B cell (primary cell): ENCODE results near the gene SMARCC1. TPM values are rescaled to one million over a fixed set of nuclear protein-coding genes. Genes with fewer than 3 reads are reported as not detected.
"Not testable (repeated sequence)": the region's sequence is repeated elsewhere in the genome, so short reads cannot be mapped to it uniquely, and the experiment has no call there.

Source experiments
- ATAC-seq: fragments of 200-7000 bp; cut with Tn5 transposase; one replicate; pipeline ENCODE4 v1.10.0; 2021; ENCODE audit warnings: low read depth, mild to moderate bottlenecking, moderate number of reproducible peaks, moderate library complexity
- CTCF ChIA-PET: fragments of 350-600 bp; sonication (Branson Sonifier 250); formaldehyde crosslinking; loops from one replicate; lab custom pipeline; 2021; ENCODE audit warnings: antibody characterized with exemption, inconsistent platforms; lab: Charles Lee
- POLR2A ChIA-PET: fragments of 350-600 bp; sonication (Branson Sonifier 250); formaldehyde crosslinking; loops from one replicate; lab custom pipeline; 2021; ENCODE audit warnings: antibody characterized with exemption; lab: Charles Lee
- DNase-seq: peaks from one replicate; pipeline ENCODE4 v3.0.0; 2013
- H2AFZ ChIP-seq: 2 replicates; pipeline ENCODE4 v1.6.1; 2012; ENCODE audit warnings: mild to moderate bottlenecking, low read depth, low read length; ENCODE audit not compliant: insufficient read depth, poor library complexity, severe bottlenecking
- H3K27ac ChIP-seq, 2 donors: 1 replicate in 1 of 2; 2 replicates in 1 of 2; pipeline ENCODE4 v1.5.1; 2012 to 2013; ENCODE audit warnings: low read length in 2 of 2, mild to moderate bottlenecking in 2 of 2, moderate library complexity in 1 of 2
- H3K27me3 ChIP-seq, 4 experiments: fragments of 200-600 bp in 1 of 4; sonication (generic) in 1 of 4; replicated peaks in 1 of 4; 1 replicate in 2 of 4; 2 replicates in 2 of 4; pipeline versions ENCODE4 v1.6.1 to v1.7.0; 2013 to 2016; ENCODE audit warnings: low read length in 3 of 4, mild to moderate bottlenecking in 2 of 4, mixed read lengths in 1 of 4, moderate library complexity in 1 of 4; ENCODE audit not compliant: insufficient read depth in 4 of 4, control insufficient read depth in 3 of 4; ENCODE audit errors: control extremely low read depth in 1 of 4
- H3K36me3 ChIP-seq, 2 experiments: replicated peaks in 1 of 2; 1 replicate in 1 of 2; 2 replicates in 1 of 2; pipeline versions ENCODE4 v1.6.1 to v1.7.1; 2013; ENCODE audit warnings: low read length in 1 of 2; ENCODE audit not compliant: insufficient read depth in 2 of 2, control insufficient read depth in 1 of 2; ENCODE audit errors: control extremely low read depth in 1 of 2, extremely low read depth in 1 of 2
- H3K4me1 ChIP-seq, 2 donors: fragments of 200-600 bp in 1 of 2; sonication (generic) in 1 of 2; 1 replicate in 1 of 2; 2 replicates in 1 of 2; pipeline versions ENCODE4 v1.5.1 to v1.6.1; 2013 to 2017; ENCODE audit warnings: low read length in 2 of 2; ENCODE audit not compliant: control insufficient read depth in 2 of 2, insufficient read depth in 2 of 2
- H3K4me2 ChIP-seq: replicated peaks from 2 replicates; pipeline ENCODE3; 2012; ENCODE audit warnings: mild to moderate bottlenecking, low read depth, low read length; ENCODE audit not compliant: poor library complexity, severe bottlenecking
- H3K4me3 ChIP-seq, 5 experiments: fragments of 200-600 bp in 1 of 5; sonication (generic) in 1 of 5; 1 replicate in 3 of 5; 2 replicates in 2 of 5; pipeline versions ENCODE4 v1.5.1 to v1.7.0; 2011 to 2016; ENCODE audit warnings: low read length in 4 of 5, mild to moderate bottlenecking in 4 of 5, low read depth in 2 of 5, control low read depth in 1 of 5, moderate library complexity in 1 of 5; ENCODE audit not compliant: insufficient read depth in 1 of 5; ENCODE audit errors: control extremely low read depth in 1 of 5, extremely low read depth in 1 of 5
- H3K79me2 ChIP-seq: fragments of 200-600 bp; sonication (generic); one replicate; pipeline ENCODE4 v1.6.0; 2016; ENCODE audit warnings: low read length; ENCODE audit not compliant: control insufficient read depth, insufficient read depth
- H3K9ac ChIP-seq: fragments of 200-600 bp; sonication (generic); 2 replicates; pipeline ENCODE4 v1.6.1; 2017; ENCODE audit warnings: mild to moderate bottlenecking, low read length, moderate library complexity
- H3K9me3 ChIP-seq, 3 donors: one replicate each; pipeline versions ENCODE4 v1.6.1 to v1.7.1; 2013; ENCODE audit warnings: low read length in 2 of 3; ENCODE audit not compliant: control insufficient read depth in 2 of 3, insufficient read depth in 1 of 3; ENCODE audit errors: control extremely low read depth in 1 of 3
- H4K20me1 ChIP-seq: 2 replicates; pipeline ENCODE4 v1.6.0; 2012; ENCODE audit warnings: mild to moderate bottlenecking, low read length; ENCODE audit not compliant: insufficient read depth, control insufficient read depth, poor library complexity, severe bottlenecking
- H3K27ac Mint-ChIP-seq: one replicate; pipeline ENCODE4 v1.8.0; 2021; ENCODE audit warnings: mixed read lengths
- H3K27me3 Mint-ChIP-seq: one replicate; pipeline ENCODE4 v1.8.0; 2021; ENCODE audit warnings: mixed read lengths
- H3K4me1 Mint-ChIP-seq: one replicate; pipeline ENCODE4 v1.8.0; 2021; ENCODE audit warnings: mixed read lengths
- H3K4me3 Mint-ChIP-seq: one replicate; pipeline ENCODE4 v1.8.0; 2021; ENCODE audit warnings: mixed read lengths
- H3K9me3 Mint-ChIP-seq: one replicate; pipeline ENCODE4 v1.8.0; 2022; ENCODE audit warnings: mixed read lengths; ENCODE audit not compliant: insufficient read depth
- EZH2 ChIP-seq: IDR thresholded peaks from 2 replicates; pipeline ENCODE4 v1.6.1; 2012; ENCODE audit warnings: borderline replicate concordance, low read depth, mild to moderate bottlenecking, moderate library complexity, low read length; ENCODE audit not compliant: insufficient read depth, poor library complexity, severe bottlenecking
- WGBS: methylation state at CpG from one replicate; pipeline ENCODE4 v1.1.5; 2013; ENCODE audit warnings: missing lambda C conversion rate; ENCODE audit not compliant: insufficient coverage; 5-methylcytosine and 5-hydroxymethylcytosine counted together
- intact Hi-C: fragments of 100-400 bp; cut with micrococcal nuclease; formaldehyde crosslinking; loops from one replicate; pipeline ENCODE4 v1.10.0; 2022
- polyA plus RNA-seq: library from polyadenylated mRNA; depleted of rRNA; stranded (reverse); fragments of >200 nt; gene quantifications from 2 replicates; pipeline ENCODE4 v1.2.3, GENCODE V29; 2012
- total RNA-seq, 2 donors: library from RNA; stranded (reverse); fragments of 120-200 nt in 1 of 2; gene quantifications; 1 replicate in 1 of 2; 2 replicates in 1 of 2; pipeline versions ENCODE4 v1.2.3 to v1.2.4, GENCODE V29; 2013 to 2022
- TF ChIP-seq, protein P1 (sequence below): fragments of 200-600 bp; IDR thresholded peaks from one replicate; pipeline ENCODE4 v1.8.0; 2022; ENCODE audit warnings: antibody characterized with exemption, mild to moderate bottlenecking

Gene SMARCC1
- total and polyA plus RNA-seq, 2 donors (not counting 1 experiment from before 2014, with no cell fraction given): 13.1 to 155 TPM

DNA sequence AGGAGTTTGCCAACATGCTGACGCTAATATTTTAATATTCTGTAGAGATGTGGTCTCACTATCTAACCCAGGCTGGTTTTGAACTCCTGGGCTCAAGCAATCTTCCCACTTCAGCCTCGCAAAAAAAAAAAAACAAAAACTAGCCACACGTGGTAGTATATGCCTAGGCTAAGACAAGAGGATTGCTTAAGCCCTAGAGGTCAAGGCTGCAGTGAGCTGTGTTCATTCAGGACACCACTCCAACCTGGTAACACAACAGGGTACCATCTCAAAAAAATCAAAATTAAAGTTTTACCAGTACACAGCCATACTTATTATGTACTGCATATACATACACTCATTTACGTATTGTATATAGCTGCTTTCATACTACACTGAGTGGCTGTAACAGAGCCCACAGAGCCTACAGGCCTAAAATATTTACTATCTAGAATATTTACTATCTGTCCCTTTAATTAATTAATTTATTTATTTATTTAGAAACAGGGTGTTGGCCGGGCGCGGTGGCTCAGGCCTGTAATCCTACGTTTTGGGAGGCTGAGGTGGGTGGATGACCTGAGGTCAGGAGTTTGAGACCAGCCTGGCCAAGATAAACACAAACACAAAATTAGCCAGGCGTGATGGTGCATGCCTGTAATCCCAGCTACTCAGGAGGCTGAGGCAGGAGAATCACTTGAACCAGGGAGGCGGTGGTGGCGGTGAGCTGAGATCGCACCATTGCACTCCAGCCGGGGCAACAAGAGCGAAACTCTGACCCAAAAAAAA lies 23.2 kb downstream of the SMARCC1 start:
- peaks cover 90% of the 10 kb centered on the region for H3K79me2 ChIP-seq

GRCh38 chr3:47752716-47753115 lies 29.0 kb downstream of the SMARCC1 start:
- H3K36me3 ChIP-seq: peaks cover 3 to 22% of the 10 kb centered on the region in 2 experiments
- intact Hi-C loops: no loop called here
- no peak for ATAC-seq
- Mint-ChIP-seq H3K9me3 (no peaks in the 10 kb centered on the region), H3K27ac (no peak overlapping the region), H3K4me1 (peaks cover 5% of the 10 kb centered on the region), H3K27me3 (no peaks in the 10 kb centered on the region), H3K4me3 (no peak overlapping the region)
- H4K20me1 ChIP-seq: peaks cover 27% of the 10 kb centered on the region
- H3K79me2 ChIP-seq: peaks cover 95% of the 10 kb centered on the region
- H3K4me2 ChIP-seq: no peak overlapping the region
- H3K9me3 ChIP-seq: no peaks in the 10 kb centered on the region
- ChIA-PET CTCF (interaction anchor here (0.8 to 1.3 kb wide), 2 partner anchors 18 to 48 kb away, joined by 3 read pairs; no protein-coding TSS in a partner anchor), POLR2A (no interaction called here)
- H3K4me3 ChIP-seq: no peak overlapping the region
- peak overlapping the region in 1 of 2 donors; percentile 4 for H3K27ac ChIP-seq
- no peaks in the 10 kb centered on the region for H3K27me3 ChIP-seq
- TF ChIP-seq EZH2: no peak
- TF ChIP-seq, protein P1, sequence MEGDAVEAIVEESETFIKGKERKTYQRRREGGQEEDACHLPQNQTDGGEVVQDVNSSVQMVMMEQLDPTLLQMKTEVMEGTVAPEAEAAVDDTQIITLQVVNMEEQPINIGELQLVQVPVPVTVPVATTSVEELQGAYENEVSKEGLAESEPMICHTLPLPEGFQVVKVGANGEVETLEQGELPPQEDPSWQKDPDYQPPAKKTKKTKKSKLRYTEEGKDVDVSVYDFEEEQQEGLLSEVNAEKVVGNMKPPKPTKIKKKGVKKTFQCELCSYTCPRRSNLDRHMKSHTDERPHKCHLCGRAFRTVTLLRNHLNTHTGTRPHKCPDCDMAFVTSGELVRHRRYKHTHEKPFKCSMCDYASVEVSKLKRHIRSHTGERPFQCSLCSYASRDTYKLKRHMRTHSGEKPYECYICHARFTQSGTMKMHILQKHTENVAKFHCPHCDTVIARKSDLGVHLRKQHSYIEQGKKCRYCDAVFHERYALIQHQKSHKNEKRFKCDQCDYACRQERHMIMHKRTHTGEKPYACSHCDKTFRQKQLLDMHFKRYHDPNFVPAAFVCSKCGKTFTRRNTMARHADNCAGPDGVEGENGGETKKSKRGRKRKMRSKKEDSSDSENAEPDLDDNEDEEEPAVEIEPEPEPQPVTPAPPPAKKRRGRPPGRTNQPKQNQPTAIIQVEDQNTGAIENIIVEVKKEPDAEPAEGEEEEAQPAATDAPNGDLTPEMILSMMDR: no peak
- peaks cover 0 to 1% of the 10 kb centered on the region in 2 donors for H3K4me1 ChIP-seq
- H3K9ac ChIP-seq: no peak overlapping the region
- no peak for DNase-seq
- 93% methylated on average over 3 of the region's 3 CpGs for WGBS
- H2AFZ ChIP-seq: no peak overlapping the region

More for the DNA sequence above, 23.2 kb downstream of the SMARCC1 start:
- Histone ChIP-seq H3K4me2 (no peak overlapping the region), H3K9ac (no peak overlapping the region), H3K4me3 (no peak overlapping the region), H4K20me1 (peaks cover 5% of the 10 kb centered on the region), H3K4me1 (no peaks in the 10 kb centered on the region), H2AFZ (no peak overlapping the region), H3K36me3 (peaks cover 1 to 34% of the 10 kb centered on the region in 2 experiments), H3K27me3 (no peaks in the 10 kb centered on the region), H3K27ac (no peak overlapping the region), H3K9me3 (no peaks in the 10 kb centered on the region)
- CTCF ChIA-PET: interaction anchor here (0.6 to 1.2 kb wide), 2 partner anchors 24 to 40 kb away, joined by 3 to 4 read pairs; no protein-coding TSS in a partner anchor
- Mint-ChIP-seq H3K9me3 (no peaks in the 10 kb centered on the region), H3K4me1 (peaks cover 5% of the 10 kb centered on the region), H3K27ac (no peak overlapping the region), H3K4me3 (no peak overlapping the region), H3K27me3 (no peaks in the 10 kb centered on the region)
- TF ChIP-seq EZH2: no peak
- TF ChIP-seq, protein P1: no peak
- ATAC-seq (no peak), DNase-seq (no peak)
- intact Hi-C loops: no loop called here
- POLR2A ChIA-PET: no interaction called here
- 100% methylated on average over 6 of the region's 14 CpGs for WGBS

DNA sequence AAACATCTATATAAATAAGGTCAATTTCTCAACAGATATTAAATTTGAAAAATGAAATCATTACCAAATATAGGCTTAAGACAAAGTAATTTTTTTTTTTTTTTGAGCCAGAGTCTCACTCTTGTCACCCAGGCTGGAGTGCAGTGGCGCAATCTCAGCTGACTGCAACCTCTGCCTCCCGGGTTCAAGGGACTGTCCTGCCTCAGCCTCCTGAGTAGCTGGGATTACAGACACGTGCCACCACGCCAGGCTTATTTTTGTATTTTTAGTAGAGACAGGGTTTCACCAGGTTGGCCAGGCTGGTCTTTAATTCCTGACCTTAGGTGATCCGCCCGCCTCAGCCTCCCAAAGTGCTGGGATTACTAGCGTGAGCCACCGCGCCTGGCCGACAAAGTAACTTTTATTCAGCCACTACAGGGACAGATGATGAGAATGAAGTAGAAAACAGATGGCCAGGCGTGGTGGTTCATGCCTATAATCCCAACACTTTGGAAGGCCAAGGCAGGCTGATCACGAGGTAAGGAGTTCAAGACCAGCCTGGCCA lies 30.8 kb downstream of the SMARCC1 start:
- H3K9me3 ChIP-seq, H3K4me3 ChIP-seq, H3K9ac ChIP-seq, CTCF ChIA-PET, H2AFZ ChIP-seq, H3K27ac Mint-ChIP-seq, H3K4me2 ChIP-seq, H3K27me3 ChIP-seq, H3K9me3 Mint-ChIP-seq, POLR2A ChIA-PET, H3K4me3 Mint-ChIP-seq, H3K27me3 Mint-ChIP-seq, DNase-seq, intact Hi-C loops, ATAC-seq, H3K27ac ChIP-seq: not testable (repeated sequence)
- H3K4me1 Mint-ChIP-seq: peaks cover 12% of the 10 kb centered on the region
- Histone ChIP-seq H3K36me3 (peaks cover 3 to 15% of the 10 kb centered on the region in 2 experiments), H3K4me1 (peaks cover 0 to 14% of the 10 kb centered on the region in 2 donors), H3K79me2 (peaks cover 98% of the 10 kb centered on the region), H4K20me1 (peaks cover 45% of the 10 kb centered on the region)
- over 99% methylated on average over 12 of the region's 12 CpGs for WGBS
